ENCODE data around the gene GPR149.

The GPR149 gene

GRCh38 chr3:154338008-154338407 lies 92.0 kb downstream of the GPR149 start:
- DNase-seq: no peak

GRCh38 chr3:154334973-154335420 lies 95.0 kb downstream of the GPR149 start:
- DNase-seq: no peak

GRCh38 chr3:154327871-154328270 lies 102.1 kb downstream of the GPR149 start:
- no peak for DNase-seq

- DNase-seq: no peak
Measured at GRCh38 chr3:154324919-154325318, 105.1 kb downstream of the GPR149 start.

- peak; percentile 73 for DNase-seq
Measured at GRCh38 chr3:154323891-154324738, 105.9 kb downstream of the GPR149 start, which contains the start of gene DHX36. Gene DHX36 (minus strand): TSS chr3:154324487. CDS start chr3:154324416, 71 bp downstream.

- DNase-seq: no peak
Measured at GRCh38 chr3:154316974-154317767, 112.8 kb downstream of the GPR149 start.

- DNase-seq: no peak
Measured at GRCh38 chr3:154314152-154314551, 115.8 kb downstream of the GPR149 start.

GRCh38 chr3:154310840-154311239 lies 119.2 kb downstream of the GPR149 start:
- no peak for DNase-seq

GRCh38 chr3:154307363-154307762 lies 122.6 kb downstream of the GPR149 start:
- no peak for DNase-seq

- DNase-seq: no peak
Measured at GRCh38 chr3:154304936-154305335, 125.1 kb downstream of the GPR149 start.

GRCh38 chr3:154304116-154304786 lies 125.7 kb downstream of the GPR149 start:
- no peak for DNase-seq

GRCh38 chr3:154301561-154301960 lies 128.4 kb downstream of the GPR149 start:
- no peak for DNase-seq

- DNase-seq: no peak
Measured at GRCh38 chr3:154294016-154294415, 136.0 kb downstream of the GPR149 start.

GRCh38 chr3:154290187-154290586 lies 139.8 kb downstream of the GPR149 start:
- no peak for DNase-seq

All from activated gamma-delta T cell (primary cell).